ENCODE results near the gene RBM20.
A peak's percentile ranks its signal among the peaks of the same experiment; 100 is the strongest.
"Not testable (repeated sequence)": the region's sequence is repeated elsewhere in the genome, so short reads cannot be mapped to it uniquely, and the experiment has no call there.

RBM20 gene

DNA sequence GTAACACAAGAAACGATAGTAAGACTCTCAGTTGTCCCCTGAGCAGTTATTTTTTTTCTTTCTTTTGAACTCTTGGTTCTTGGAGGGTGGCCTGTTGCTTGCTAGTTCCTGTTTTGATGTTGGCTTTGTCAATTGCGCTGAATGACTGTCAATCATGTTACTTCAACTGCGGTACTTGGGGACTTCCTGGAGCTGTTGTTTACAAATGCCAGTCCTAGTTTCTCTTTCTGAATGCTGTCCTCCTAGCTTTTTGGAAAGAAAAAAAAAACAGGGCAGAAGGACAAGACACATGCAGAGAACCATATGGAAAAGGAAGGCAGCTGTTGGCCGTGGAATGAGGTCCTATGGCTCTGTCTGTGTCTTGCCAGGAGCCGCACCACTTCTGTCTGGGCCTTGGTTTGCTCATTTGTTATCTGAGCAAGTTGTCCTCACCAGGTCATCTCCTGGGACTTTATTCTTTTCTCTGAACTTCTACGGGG, 220.6 kb downstream of the RBM20 start:
- H3K4me3 ChIP-seq = no peak overlapping the region
- TF ChIP-seq, protein P1, sequence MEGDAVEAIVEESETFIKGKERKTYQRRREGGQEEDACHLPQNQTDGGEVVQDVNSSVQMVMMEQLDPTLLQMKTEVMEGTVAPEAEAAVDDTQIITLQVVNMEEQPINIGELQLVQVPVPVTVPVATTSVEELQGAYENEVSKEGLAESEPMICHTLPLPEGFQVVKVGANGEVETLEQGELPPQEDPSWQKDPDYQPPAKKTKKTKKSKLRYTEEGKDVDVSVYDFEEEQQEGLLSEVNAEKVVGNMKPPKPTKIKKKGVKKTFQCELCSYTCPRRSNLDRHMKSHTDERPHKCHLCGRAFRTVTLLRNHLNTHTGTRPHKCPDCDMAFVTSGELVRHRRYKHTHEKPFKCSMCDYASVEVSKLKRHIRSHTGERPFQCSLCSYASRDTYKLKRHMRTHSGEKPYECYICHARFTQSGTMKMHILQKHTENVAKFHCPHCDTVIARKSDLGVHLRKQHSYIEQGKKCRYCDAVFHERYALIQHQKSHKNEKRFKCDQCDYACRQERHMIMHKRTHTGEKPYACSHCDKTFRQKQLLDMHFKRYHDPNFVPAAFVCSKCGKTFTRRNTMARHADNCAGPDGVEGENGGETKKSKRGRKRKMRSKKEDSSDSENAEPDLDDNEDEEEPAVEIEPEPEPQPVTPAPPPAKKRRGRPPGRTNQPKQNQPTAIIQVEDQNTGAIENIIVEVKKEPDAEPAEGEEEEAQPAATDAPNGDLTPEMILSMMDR (IDR thresholded peaks at IDR 0.05) = no peak
- no peak for DNase-seq (ENCODE audit: low spot score)
- H3K27ac ChIP-seq = peak overlapping the region; percentile 44 to 74

DNA sequence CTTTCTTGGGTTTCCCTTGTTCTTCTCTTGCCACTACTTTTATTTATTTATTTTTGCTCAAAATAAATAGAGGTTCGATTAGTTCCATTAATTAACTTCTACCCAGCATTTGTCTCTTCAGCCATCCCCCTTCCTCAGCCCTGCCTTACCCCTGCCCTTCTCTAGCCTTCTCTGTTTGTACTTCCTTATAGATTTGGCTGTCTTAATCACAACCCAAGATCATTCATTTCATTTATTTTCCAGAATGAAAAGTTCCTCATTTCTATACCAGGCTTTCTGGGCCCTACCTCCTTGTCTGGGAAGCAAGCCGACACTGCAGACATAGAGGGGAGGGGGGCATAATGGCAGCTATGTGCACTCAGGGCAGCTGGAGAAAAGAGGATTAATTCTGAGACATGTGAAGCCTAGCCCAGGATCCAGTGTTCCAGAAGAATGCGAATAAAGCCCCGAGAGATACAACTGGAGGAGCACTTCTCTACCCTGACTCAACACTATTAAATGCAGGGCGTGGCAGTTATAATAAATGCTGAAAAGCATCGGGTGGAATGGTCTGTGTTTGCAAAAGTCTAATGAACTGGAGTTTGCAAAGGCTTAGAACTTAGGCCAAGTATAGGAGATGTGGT, 221.2 kb downstream of the RBM20 start:
- Histone ChIP-seq H3K27ac (peak overlapping the region; percentile 44 to 74), H3K4me3 (no peak overlapping the region)
- DNase-seq (ENCODE audit: low spot score) = no peak
- TF ChIP-seq, protein P1 (IDR thresholded peaks at IDR 0.05) = no peak

DNA sequence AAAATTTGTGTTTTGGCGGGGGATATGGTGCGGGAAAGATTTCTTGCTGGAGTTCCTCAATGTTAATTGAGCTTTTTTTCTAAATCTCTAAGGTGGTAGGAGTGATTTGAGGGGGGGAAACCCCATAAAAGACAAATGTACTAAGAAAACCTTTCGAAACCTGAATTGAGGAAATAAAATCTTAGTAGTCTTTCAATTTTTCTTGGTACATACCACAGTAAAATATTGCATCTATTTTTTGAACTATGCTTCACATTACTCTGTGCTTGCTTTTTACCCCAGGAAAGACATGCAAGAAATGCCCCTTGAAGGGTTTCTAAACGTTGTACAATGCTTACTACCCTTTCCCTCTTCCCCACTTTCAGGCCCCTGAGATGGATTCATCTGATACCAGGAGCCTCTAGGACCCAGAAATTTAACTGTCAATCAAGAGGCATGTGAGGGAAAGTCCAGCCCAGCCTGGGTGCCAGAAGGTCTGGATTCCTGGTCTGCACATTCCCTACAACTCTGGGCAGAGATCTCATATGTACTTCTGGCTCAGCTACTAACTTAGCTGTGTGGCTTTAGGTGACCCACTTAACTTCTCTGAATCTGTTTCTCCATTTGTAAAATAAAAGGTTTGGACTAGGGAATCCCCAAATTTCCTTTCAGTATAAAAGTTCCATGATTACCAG, 221.8 kb downstream of the RBM20 start:
- Histone ChIP-seq H3K4me3 (no peak overlapping the region), H3K27ac (peak overlapping the region; percentile 44 to 74)
- TF ChIP-seq, protein P1 (IDR thresholded peaks at IDR 0.05) = no peak
- DNase-seq (ENCODE audit: low spot score) = no peak

DNA sequence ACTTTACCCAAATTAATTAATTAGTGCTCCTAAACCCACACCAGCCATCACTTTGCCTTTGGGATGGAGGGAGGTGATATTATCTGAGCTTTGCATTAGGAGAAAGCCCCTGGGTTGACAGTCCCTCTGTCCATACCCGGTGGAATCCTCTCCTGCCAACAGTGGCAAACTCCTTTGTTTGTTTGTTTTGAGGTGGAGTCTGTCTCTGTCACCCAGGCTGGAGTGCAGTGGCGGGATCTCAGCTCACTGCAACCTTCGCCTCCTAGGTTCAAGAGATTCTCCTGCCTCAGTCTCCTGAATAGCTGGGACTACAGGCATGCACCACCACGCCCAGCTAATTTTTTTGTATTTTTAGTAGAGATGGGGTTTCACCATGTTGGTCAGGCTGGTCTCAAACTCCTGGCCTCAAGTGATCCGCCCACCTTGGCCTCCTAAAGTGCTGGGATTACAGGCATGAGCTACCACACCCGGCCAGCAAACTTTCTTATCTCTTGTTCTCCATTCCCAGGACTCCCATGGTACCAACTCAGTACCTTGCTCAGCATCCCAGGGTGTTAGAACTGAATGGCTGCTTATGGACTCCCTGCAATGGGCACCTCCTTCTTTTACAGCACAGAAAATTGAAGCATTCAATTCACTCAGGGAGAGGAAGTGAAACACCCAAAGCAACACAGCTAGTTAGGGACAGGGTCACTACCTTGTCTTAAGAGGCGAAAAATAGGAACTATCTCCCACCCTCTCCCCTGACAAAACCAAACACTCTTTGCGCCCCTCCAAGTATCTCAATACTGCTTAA, 223.1 kb downstream of the RBM20 start:
- H3K27ac ChIP-seq = peak overlapping the region; percentile 19 to 77
- not testable (repeated sequence) for DNase-seq (ENCODE audit: low spot score); H3K4me3 ChIP-seq

DNA sequence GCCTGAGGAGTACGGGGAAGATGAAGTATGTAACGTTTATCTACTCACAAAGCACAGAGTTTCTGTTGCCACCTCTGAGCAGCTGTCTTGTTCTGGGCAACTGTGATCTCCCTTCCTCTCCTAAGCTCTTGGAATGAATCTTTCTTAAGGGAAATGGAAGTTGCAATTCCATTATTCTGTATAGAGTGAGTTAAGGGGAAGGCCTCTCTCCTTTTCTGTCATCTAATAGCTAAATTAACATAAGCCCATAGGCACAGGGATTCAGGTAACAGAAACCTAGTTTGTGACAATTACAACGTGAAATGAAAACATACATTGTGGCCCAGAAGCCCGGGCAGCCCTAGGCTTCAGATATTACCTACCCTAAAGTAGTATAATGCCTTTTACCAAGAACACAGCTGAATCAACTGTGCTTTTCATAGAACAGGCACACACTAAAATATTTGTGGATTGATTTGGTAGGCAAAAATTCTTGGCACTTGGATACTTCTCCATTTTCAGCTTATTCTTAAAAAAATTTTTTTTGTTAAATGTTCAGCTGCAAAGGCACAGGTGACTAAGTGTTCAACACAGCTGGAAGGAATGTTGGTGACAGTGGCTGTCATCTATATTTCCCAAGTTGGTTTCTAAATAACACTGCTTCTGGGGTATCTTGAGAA, 223.8 kb downstream of the RBM20 start:
- TF ChIP-seq, protein P1 (IDR thresholded peaks at IDR 0.05) = no peak
- DNase-seq (ENCODE audit: low spot score) = no peak
- H3K27ac ChIP-seq = peak overlapping the region; percentile 19 to 77
- H3K4me3 ChIP-seq = no peak overlapping the region

DNA sequence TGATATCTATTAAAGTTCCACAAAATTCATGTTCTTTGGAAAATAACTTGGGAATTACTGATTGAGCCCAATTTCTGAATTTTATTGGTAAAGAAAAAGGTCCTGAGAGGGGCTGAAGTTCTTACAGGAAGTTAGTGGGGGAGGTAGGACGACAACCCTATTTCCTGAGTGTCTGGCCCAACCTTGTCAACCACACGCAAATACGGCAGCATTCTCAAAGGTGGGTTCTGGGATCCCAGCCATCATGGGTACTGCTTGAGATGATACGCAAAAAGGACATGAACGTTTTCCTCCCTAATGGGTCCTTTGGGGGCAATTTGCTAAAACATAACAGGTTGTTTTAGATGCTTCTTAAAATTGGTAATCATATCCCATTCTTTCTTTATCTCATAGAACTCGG, 224.8 kb downstream of the RBM20 start:
- no peak for DNase-seq (ENCODE audit: low spot score)
- TF ChIP-seq, protein P1 (IDR thresholded peaks at IDR 0.05) = no peak
- no peak overlapping the region for H3K4me3 ChIP-seq
- no peak overlapping the region for H3K27ac ChIP-seq

DNA sequence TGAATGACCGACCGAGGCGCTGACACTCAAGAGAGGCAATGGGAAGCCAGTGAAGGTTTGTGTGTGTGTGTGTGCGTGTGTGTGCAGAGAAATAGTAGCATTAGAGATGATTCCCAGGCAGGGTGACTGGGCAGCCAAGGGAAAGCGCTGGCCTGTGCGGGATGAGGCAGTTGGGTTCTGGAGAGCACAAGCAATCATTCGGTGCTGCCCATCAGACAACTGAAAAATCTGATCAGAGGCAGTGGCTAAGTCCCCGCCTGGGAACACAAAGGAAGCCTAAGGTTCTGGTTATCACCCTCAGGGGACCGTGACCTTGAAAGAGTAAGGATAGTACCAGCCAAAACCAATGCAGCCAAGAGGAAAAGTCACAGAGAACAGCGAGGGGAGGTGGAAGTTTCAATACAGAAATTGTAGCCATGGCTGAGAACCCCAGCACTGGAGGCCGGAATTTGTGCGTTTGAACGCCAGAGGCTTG, 226.7 kb downstream of the RBM20 start:
- Histone ChIP-seq H3K27ac (peak overlapping the region; percentile 100), H3K4me3 (peak overlapping the region; percentile 97)
- TF ChIP-seq, protein P1 (IDR thresholded peaks at IDR 0.05) = no peak
- no peak for DNase-seq (ENCODE audit: low spot score)
